Liver (tissue), 9 donors: Measurements from ENCODE around the gene FNTB. TPM values are rescaled to one million over a fixed set of nuclear protein-coding genes. Genes with fewer than 3 reads are reported as not detected.

Source experiments
- DNase-seq: peaks from one replicate; pipeline ENCODE4 v3.0.0-alpha.2; 2017; ENCODE audit warnings: low spot score
- H3K27ac ChIP-seq, 2 donors: one replicate each; pipeline ENCODE4 v1.7.0; 2013; ENCODE audit warnings: inconsistent platforms in 2 of 2, low read length in 2 of 2, control low read depth in 1 of 2, low read depth in 1 of 2, mild to moderate bottlenecking in 1 of 2
- H3K27me3 ChIP-seq, 4 donors: one replicate each; pipeline versions ENCODE4 v1.6.1 to v1.7.0; 2013; ENCODE audit warnings: low read length in 3 of 4, inconsistent platforms in 1 of 4, mild to moderate bottlenecking in 1 of 4, moderate library complexity in 1 of 4; ENCODE audit not compliant: control insufficient read depth in 4 of 4, insufficient read depth in 4 of 4
- H3K36me3 ChIP-seq, 4 donors: one replicate each; pipeline versions ENCODE4 v1.6.1 to v1.7.0; 2013; ENCODE audit warnings: low read length in 3 of 4, mild to moderate bottlenecking in 3 of 4, low read depth in 1 of 4, moderate library complexity in 1 of 4; ENCODE audit not compliant: control insufficient read depth in 4 of 4, insufficient read depth in 3 of 4
- H3K4me1 ChIP-seq, 4 donors: one replicate each; pipeline versions ENCODE4 v1.6.1 to v1.7.0; 2013; ENCODE audit warnings: low read length in 3 of 4, mild to moderate bottlenecking in 3 of 4, moderate library complexity in 1 of 4; ENCODE audit not compliant: control insufficient read depth in 4 of 4, insufficient read depth in 4 of 4
- H3K4me3 ChIP-seq, 3 donors: one replicate each; pipeline versions ENCODE4 v1.6.1 to v1.7.0; 2013; ENCODE audit warnings: low read length in 3 of 3, control low read depth in 1 of 3, low read depth in 1 of 3, mild to moderate bottlenecking in 1 of 3
- H3K9ac ChIP-seq, 2 donors: one replicate each; pipeline ENCODE4 v1.7.0; 2013; ENCODE audit warnings: low read length in 2 of 2, mild to moderate bottlenecking in 2 of 2, moderate library complexity in 2 of 2, control low read depth in 1 of 2, low read depth in 1 of 2
- H3K9me3 ChIP-seq, 4 donors: one replicate each; pipeline versions ENCODE4 v1.6.1 to v1.7.0; 2013; ENCODE audit warnings: low read length in 3 of 4; ENCODE audit not compliant: control insufficient read depth in 4 of 4
- EGR1 ChIP-seq, 2 donors: IDR thresholded peaks; 2 replicates each; pipeline ENCODE4 v1.6.1; 2016 to 2018; ENCODE audit warnings: antibody characterized with exemption in 2 of 2, low read depth in 2 of 2
- FOXA1 ChIP-seq: IDR thresholded peaks from 2 replicates; pipeline ENCODE4 v1.6.1; 2016; ENCODE audit warnings: antibody characterized with exemption
- FOXA2 ChIP-seq: IDR thresholded peaks from 2 replicates; pipeline ENCODE4 v1.6.1; 2016; ENCODE audit warnings: antibody characterized with exemption
- HNF4A ChIP-seq, 2 donors: conservative IDR thresholded peaks; 2 replicates each; pipeline ENCODE4 v1.6.1; 2016; ENCODE audit warnings: antibody characterized with exemption in 2 of 2, mild to moderate bottlenecking in 2 of 2
- HNF4G ChIP-seq: IDR thresholded peaks from 2 replicates; pipeline ENCODE4 v1.6.1; 2016; ENCODE audit warnings: antibody characterized with exemption
- JUND ChIP-seq, 2 donors: IDR thresholded peaks; 2 replicates each; pipeline ENCODE4 v1.6.1; 2016; ENCODE audit warnings: antibody characterized with exemption in 2 of 2
- MAX ChIP-seq: IDR thresholded peaks from 2 replicates; pipeline ENCODE4 v1.6.1; 2016; ENCODE audit warnings: antibody characterized with exemption
- NR2F2 ChIP-seq: IDR thresholded peaks from 2 replicates; pipeline ENCODE4 v1.6.1; 2016; ENCODE audit warnings: antibody characterized with exemption
- RXRA ChIP-seq, 2 donors: IDR thresholded peaks; 2 replicates each; pipeline ENCODE4 v1.6.1; 2017 to 2018; ENCODE audit warnings: antibody characterized with exemption in 2 of 2, mild to moderate bottlenecking in 1 of 2
- SP1 ChIP-seq: IDR thresholded peaks from 2 replicates; pipeline ENCODE4 v1.6.1; 2018; ENCODE audit warnings: antibody characterized with exemption, mild to moderate bottlenecking
- TAF1 ChIP-seq: conservative IDR thresholded peaks from 2 replicates; pipeline ENCODE4 v1.6.1; 2016; ENCODE audit warnings: antibody characterized with exemption, mild to moderate bottlenecking
- YY1 ChIP-seq: IDR thresholded peaks from 2 replicates; pipeline ENCODE4 v1.6.1; 2016; ENCODE audit warnings: antibody characterized with exemption, mild to moderate bottlenecking
- WGBS: extraction: QIAGEN DNeasy Blood & Tissue Kit; methylation state at CpG from one replicate; pipeline ENCODE4 v1.1.7; 2013; 5-methylcytosine and 5-hydroxymethylcytosine counted together
- polyA plus RNA-seq, 2 donors: library from polyadenylated mRNA; stranded (reverse) in 1 of 2; unstranded in 1 of 2; fragments of 200-250 nt in 1 of 2; fragments of >200 nt in 1 of 2; fragmentation: Nextera tagmentation in 1 of 2; extraction: Ambion mirVana in 1 of 2; gene quantifications; one replicate each; pipeline versions ENCODE4 v1.2.1 to v1.2.3, GENCODE V29; 2013 to 2015
- total RNA-seq, 2 donors: library from RNA; depleted of rRNA; stranded (reverse); fragments of >200 nt; gene quantifications; one replicate each; pipeline ENCODE4 v1.2.3, GENCODE V29; 2014
- TF ChIP-seq, protein P1 (sequence below): fragments of 150-350 bp; IDR thresholded peaks from 2 replicates; pipeline ENCODE4 v1.5.1; 2017; ENCODE audit warnings: improper control_type of control experiment, low read depth, low read length; ENCODE audit not compliant: missing input control
- donor health status: healthy.
- donor health status: healthy.
- donor health status: healthy.
- donor health status: healthy.
- donor health status: healthy.

Gene FNTB
- total and polyA plus RNA-seq, 4 donors = 6.3 to 17.2 (median 9.0) TPM

- no peak overlapping the region for H3K4me3 ChIP-seq
- no peaks in the 10 kb centered on the region for H3K27me3 ChIP-seq
- 50% methylated on average over 5 of the region's 5 CpGs for WGBS
- peaks cover 0 to 2% (median 0%) of the 10 kb centered on the region in 4 donors for H3K36me3 ChIP-seq
- H3K9me3 ChIP-seq = no peaks in the 10 kb centered on the region
- TF ChIP-seq HNF4G = no peak
- TF ChIP-seq NR2F2 = no peak
- TF ChIP-seq YY1 = no peak
- TF ChIP-seq RXRA (IDR thresholded peaks at IDR 0.05) = peak in 1 of 2 donors; percentile 24
- TF ChIP-seq HNF4A (conservative IDR thresholded peaks at IDR 0.05) = peak in 1 of 2 donors; percentile 16
- no peak for DNase-seq
- H3K4me1 ChIP-seq = peaks cover 0 to 12% (median 7%) of the 10 kb centered on the region in 4 donors
- H3K9ac ChIP-seq = no peak overlapping the region
- peak overlapping the region in 1 of 2 donors; percentile 16 for H3K27ac ChIP-seq
Observed at GRCh38 chr14:64960762-64961276, 25.9 kb upstream of the FNTB start.

DNA sequence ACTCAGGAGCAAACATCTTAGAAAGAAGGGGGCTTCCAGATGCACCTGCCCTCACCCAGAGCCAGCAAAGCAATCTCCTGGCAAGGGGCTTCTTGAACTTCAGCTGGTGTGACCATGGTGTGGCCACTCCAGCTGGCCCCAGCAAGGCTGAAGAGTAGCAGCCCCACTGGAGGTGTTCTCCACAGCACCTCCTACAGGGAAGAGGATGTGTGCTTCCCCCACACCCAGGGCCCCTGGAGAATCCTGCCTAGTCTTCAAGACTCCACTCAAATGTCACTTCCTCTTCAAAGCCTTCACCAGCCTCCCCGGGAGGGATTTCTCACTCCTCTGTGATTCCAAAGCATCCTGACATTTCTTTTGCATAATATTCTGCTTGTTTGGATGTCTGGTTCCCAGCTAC, 23.1 kb upstream of the FNTB start:
- WGBS = 77% methylated on average over 1 of the region's 1 CpG
- no peak overlapping the region for H3K4me3 ChIP-seq
- no peak for DNase-seq
- H3K27me3 ChIP-seq = no peaks in the 10 kb centered on the region
- TF ChIP-seq JUND (IDR thresholded peaks at IDR 0.05) = no peak
- no peak for TF ChIP-seq FOXA1
- TF ChIP-seq EGR1 (IDR thresholded peaks at IDR 0.05; ENCODE audit: low read depth in 2 of 2) = no peak
- no peak for TF ChIP-seq SP1
- TF ChIP-seq NR2F2 = no peak
- no peak for TF ChIP-seq RXRA (IDR thresholded peaks at IDR 0.05)
- TF ChIP-seq TAF1 = no peak
- TF ChIP-seq HNF4A (conservative IDR thresholded peaks at IDR 0.05) = no peak
- H3K4me1 ChIP-seq = peaks cover 0 to 12% (median 7%) of the 10 kb centered on the region in 4 donors
- H3K36me3 ChIP-seq = peaks cover 0 to 2% (median 0%) of the 10 kb centered on the region in 4 donors
- H3K9me3 ChIP-seq = no peaks in the 10 kb centered on the region
- H3K9ac ChIP-seq = no peak overlapping the region
- no peak overlapping the region for H3K27ac ChIP-seq

DNA sequence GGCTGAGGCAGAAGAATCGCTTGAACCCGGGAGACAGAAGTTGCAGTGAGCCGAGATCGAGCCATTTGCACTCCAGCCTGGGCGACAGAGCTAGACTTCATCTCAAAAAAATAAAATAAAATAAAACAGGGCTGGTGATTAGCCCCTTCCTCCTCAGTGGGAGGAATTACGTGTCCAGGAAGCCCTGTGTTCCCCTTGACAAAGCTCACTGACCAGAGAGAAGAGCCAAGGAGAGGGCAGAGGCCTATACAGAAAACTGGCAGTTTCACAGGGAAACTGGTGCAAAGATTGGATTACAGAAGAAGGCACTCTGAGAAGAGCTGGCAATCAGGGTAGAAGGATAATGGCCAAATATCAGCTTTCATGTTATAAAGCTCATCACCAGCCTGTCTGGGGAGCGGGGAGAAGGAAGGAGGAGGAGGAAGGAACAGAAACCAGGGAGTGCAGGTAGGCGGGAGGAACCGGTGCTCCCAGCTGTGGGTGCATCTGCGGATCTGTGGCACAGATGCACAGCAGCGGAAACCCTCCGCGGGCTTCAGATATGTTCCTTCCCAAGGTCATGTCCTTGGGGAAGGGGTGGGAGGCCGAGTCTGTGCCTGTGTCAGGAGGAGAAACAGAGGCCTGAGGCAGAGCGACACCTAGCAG, 21.2 kb upstream of the FNTB start:
- no peak for DNase-seq
- TF ChIP-seq, protein P1, sequence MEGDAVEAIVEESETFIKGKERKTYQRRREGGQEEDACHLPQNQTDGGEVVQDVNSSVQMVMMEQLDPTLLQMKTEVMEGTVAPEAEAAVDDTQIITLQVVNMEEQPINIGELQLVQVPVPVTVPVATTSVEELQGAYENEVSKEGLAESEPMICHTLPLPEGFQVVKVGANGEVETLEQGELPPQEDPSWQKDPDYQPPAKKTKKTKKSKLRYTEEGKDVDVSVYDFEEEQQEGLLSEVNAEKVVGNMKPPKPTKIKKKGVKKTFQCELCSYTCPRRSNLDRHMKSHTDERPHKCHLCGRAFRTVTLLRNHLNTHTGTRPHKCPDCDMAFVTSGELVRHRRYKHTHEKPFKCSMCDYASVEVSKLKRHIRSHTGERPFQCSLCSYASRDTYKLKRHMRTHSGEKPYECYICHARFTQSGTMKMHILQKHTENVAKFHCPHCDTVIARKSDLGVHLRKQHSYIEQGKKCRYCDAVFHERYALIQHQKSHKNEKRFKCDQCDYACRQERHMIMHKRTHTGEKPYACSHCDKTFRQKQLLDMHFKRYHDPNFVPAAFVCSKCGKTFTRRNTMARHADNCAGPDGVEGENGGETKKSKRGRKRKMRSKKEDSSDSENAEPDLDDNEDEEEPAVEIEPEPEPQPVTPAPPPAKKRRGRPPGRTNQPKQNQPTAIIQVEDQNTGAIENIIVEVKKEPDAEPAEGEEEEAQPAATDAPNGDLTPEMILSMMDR = no peak
- no peak for TF ChIP-seq MAX
- no peak for TF ChIP-seq FOXA2
- Histone ChIP-seq H3K36me3 (peaks cover 0 to 2% (median 0%) of the 10 kb centered on the region in 4 donors), H3K9ac (no peak overlapping the region), H3K4me1 (peaks cover 0 to 13% (median 7%) of the 10 kb centered on the region in 4 donors), H3K27ac (no peak overlapping the region), H3K4me3 (no peak overlapping the region), H3K9me3 (no peaks in the 10 kb centered on the region), H3K27me3 (no peaks in the 10 kb centered on the region)
- 96% methylated on average over 15 of the region's 15 CpGs for WGBS
